ENCODE data around the gene ENTPD1. TPM values are rescaled to one million over a fixed set of nuclear protein-coding genes. Genes with fewer than 3 reads are reported as not detected.

Gene ENTPD1
- total and polyA plus RNA-seq, 10 of the 15 experiments (the other 5 are each of a cell fraction or from before 2014, with no cell fraction given) = 110 to 413 (median 161) TPM

- TF ChIP-seq LARP7 (IDR thresholded peaks at IDR 0.05) = no peak
- TF ChIP-seq REST (IDR thresholded peaks at IDR 0.05; ENCODE audit: low read depth, low read length) = no peak
- TF ChIP-seq SUPT20H (IDR thresholded peaks at IDR 0.05; ENCODE audit: borderline replicate concordance, control insufficient read depth, low read depth, low read length) = no peak
- peak; percentile 40; the same call in 1 of the 2 replicates for TF ChIP-seq YY1 (IDR thresholded peaks at IDR 0.05; ENCODE audit: low read depth, low read length)
- TF ChIP-seq EZH2 (IDR thresholded peaks at IDR 0.05; ENCODE audit: borderline replicate concordance, control insufficient read depth, low read depth, low read length) = no peak
- TF ChIP-seq HSF1 (IDR thresholded peaks at IDR 0.05; ENCODE audit: low read depth, low read length) = no peak
- TF ChIP-seq ZNF274 (IDR thresholded peaks at IDR 0.05; ENCODE audit: insufficient read depth, insufficient read length) = no peak
- TF ChIP-seq YBX1 (IDR thresholded peaks at IDR 0.05) = no peak
- TF ChIP-seq CHD1 (IDR thresholded peaks at IDR 0.05; ENCODE audit: low read depth, low read length) = no peak
Measured at GRCh38 chr10:95841661-95842498, 85.9 kb downstream of the ENTPD1 start (continued).
